ENCODE data around the gene ACVRL1. TPM values are rescaled to one million over a fixed set of nuclear protein-coding genes. Genes with fewer than 3 reads are reported as not detected.
A peak's percentile ranks its signal among the peaks of the same experiment; 100 is the strongest.

Gene ACVRL1
- total and polyA plus RNA-seq, 2 donors (not counting 1 experiment from before 2014, with no cell fraction given): 8.9 to 36.2 TPM

- Histone ChIP-seq H3K4me1 (ENCODE audit: control insufficient read depth, extremely low read depth, insufficient read depth, low read length) (peaks cover 2% of the 10 kb centered on the region), H3K79me2 (ENCODE audit: control insufficient read depth, insufficient read depth, low read length) (no peaks in the 10 kb centered on the region), H3K4me3 (replicated peaks in 1 of 4; ENCODE audit: control extremely low read depth in 1 of 4, insufficient read depth in 1 of 4, low read depth in 3 of 4, low read length in 4 of 4) (peak overlapping the region in 1 of 4 experiments; percentile 58), H3K27me3 (ENCODE audit: control insufficient read depth, insufficient read depth, low read length) (peaks cover 18% of the 10 kb centered on the region), H3K9ac (ENCODE audit: insufficient read depth, low read length) (no peak overlapping the region), H4K20me1 (ENCODE audit: control insufficient read depth, extremely low read depth, insufficient read depth, low read length) (no peaks in the 10 kb centered on the region), H3K27ac (ENCODE audit: insufficient read depth, low read length) (no peak overlapping the region), H2AFZ (ENCODE audit: low read length) (peak overlapping the region; percentile 78), H3K36me3 (ENCODE audit: control insufficient read depth, insufficient read depth, low read length) (no peaks in the 10 kb centered on the region), H3K4me2 (ENCODE audit: extremely low read depth, insufficient read depth, low read length) (peak overlapping the region; percentile 88), H3K9me3 (ENCODE audit: control insufficient read depth, insufficient read depth, low read depth, low read length) (no peaks in the 10 kb centered on the region)
- no peak for DNase-seq (ENCODE audit: low read depth in 2 of 2)
- TF ChIP-seq, protein P1, sequence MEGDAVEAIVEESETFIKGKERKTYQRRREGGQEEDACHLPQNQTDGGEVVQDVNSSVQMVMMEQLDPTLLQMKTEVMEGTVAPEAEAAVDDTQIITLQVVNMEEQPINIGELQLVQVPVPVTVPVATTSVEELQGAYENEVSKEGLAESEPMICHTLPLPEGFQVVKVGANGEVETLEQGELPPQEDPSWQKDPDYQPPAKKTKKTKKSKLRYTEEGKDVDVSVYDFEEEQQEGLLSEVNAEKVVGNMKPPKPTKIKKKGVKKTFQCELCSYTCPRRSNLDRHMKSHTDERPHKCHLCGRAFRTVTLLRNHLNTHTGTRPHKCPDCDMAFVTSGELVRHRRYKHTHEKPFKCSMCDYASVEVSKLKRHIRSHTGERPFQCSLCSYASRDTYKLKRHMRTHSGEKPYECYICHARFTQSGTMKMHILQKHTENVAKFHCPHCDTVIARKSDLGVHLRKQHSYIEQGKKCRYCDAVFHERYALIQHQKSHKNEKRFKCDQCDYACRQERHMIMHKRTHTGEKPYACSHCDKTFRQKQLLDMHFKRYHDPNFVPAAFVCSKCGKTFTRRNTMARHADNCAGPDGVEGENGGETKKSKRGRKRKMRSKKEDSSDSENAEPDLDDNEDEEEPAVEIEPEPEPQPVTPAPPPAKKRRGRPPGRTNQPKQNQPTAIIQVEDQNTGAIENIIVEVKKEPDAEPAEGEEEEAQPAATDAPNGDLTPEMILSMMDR (conservative IDR thresholded peaks at IDR 0.05 in 1 of 2, IDR thresholded peaks at IDR 0.05 in 1 of 2; ENCODE audit: low read depth in 1 of 2, low read length in 2 of 2): no peak
- TF ChIP-seq EZH2 (IDR thresholded peaks at IDR 0.05; ENCODE audit: low read length, missing control alignments): no peak
Observed at GRCh38 chr12:51869496-51869865, 37.8 kb upstream of the ACVRL1 start.

DNA sequence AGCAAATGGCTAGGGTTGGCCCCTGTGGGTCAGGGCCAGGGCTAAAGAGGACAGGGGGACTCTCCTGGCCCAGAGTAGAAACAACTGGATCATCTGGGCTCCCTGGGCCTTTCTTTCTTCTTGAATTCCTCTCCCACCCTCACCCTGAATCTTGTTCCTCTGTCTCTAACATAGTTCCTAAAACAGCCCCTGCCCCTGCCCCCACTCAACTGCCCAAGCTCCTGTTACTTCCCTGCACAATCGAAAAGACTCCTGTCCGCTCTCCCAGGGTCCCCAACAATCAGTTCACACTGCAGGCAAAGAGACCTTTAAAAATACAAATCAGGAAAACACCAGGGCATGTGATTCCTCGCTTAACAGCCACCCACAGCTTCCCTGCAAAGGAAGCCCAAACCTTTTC lies 37.4 kb upstream of the ACVRL1 start:
- H3K36me3 ChIP-seq (ENCODE audit: control insufficient read depth, insufficient read depth, low read length): no peaks in the 10 kb centered on the region
- H2AFZ ChIP-seq (ENCODE audit: low read length): no peak overlapping the region
- TF ChIP-seq, protein P1 (conservative IDR thresholded peaks at IDR 0.05 in 1 of 2, IDR thresholded peaks at IDR 0.05 in 1 of 2; ENCODE audit: low read depth in 1 of 2, low read length in 2 of 2): no peak
- TF ChIP-seq EZH2 (IDR thresholded peaks at IDR 0.05; ENCODE audit: low read length, missing control alignments): no peak
- H3K4me2 ChIP-seq (ENCODE audit: extremely low read depth, insufficient read depth, low read length): no peak overlapping the region
- H4K20me1 ChIP-seq (ENCODE audit: control insufficient read depth, extremely low read depth, insufficient read depth, low read length): no peaks in the 10 kb centered on the region
- H3K27ac ChIP-seq (ENCODE audit: insufficient read depth, low read length): no peak overlapping the region
- no peak overlapping the region for H3K9ac ChIP-seq (ENCODE audit: insufficient read depth, low read length)
- no peaks in the 10 kb centered on the region for H3K9me3 ChIP-seq (ENCODE audit: control insufficient read depth, insufficient read depth, low read depth, low read length)
- H3K4me1 ChIP-seq (ENCODE audit: control insufficient read depth, extremely low read depth, insufficient read depth, low read length): no peaks in the 10 kb centered on the region
- no peak overlapping the region for H3K4me3 ChIP-seq (replicated peaks in 1 of 4; ENCODE audit: control extremely low read depth in 1 of 4, insufficient read depth in 1 of 4, low read depth in 3 of 4, low read length in 4 of 4)
- no peaks in the 10 kb centered on the region for H3K79me2 ChIP-seq (ENCODE audit: control insufficient read depth, insufficient read depth, low read length)
- peaks cover 16% of the 10 kb centered on the region for H3K27me3 ChIP-seq (ENCODE audit: control insufficient read depth, insufficient read depth, low read length)
- DNase-seq (ENCODE audit: low read depth in 2 of 2): no peak

- peaks cover 10% of the 10 kb centered on the region for H3K27me3 ChIP-seq (ENCODE audit: control insufficient read depth, insufficient read depth, low read length)
- H3K36me3 ChIP-seq (ENCODE audit: control insufficient read depth, insufficient read depth, low read length): no peaks in the 10 kb centered on the region
- no peaks in the 10 kb centered on the region for H3K9me3 ChIP-seq (ENCODE audit: control insufficient read depth, insufficient read depth, low read depth, low read length)
- H3K4me2 ChIP-seq (ENCODE audit: extremely low read depth, insufficient read depth, low read length): no peak overlapping the region
- H3K4me3 ChIP-seq (replicated peaks in 1 of 4; ENCODE audit: control extremely low read depth in 1 of 4, insufficient read depth in 1 of 4, low read depth in 3 of 4, low read length in 4 of 4): no peak overlapping the region
- DNase-seq (ENCODE audit: low read depth in 2 of 2): no peak
- no peaks in the 10 kb centered on the region for H3K79me2 ChIP-seq (ENCODE audit: control insufficient read depth, insufficient read depth, low read length)
- H4K20me1 ChIP-seq (ENCODE audit: control insufficient read depth, extremely low read depth, insufficient read depth, low read length): no peaks in the 10 kb centered on the region
- no peaks in the 10 kb centered on the region for H3K4me1 ChIP-seq (ENCODE audit: control insufficient read depth, extremely low read depth, insufficient read depth, low read length)
- H2AFZ ChIP-seq (ENCODE audit: low read length): no peak overlapping the region
- TF ChIP-seq, protein P1 (conservative IDR thresholded peaks at IDR 0.05 in 1 of 2, IDR thresholded peaks at IDR 0.05 in 1 of 2; ENCODE audit: low read depth in 1 of 2, low read length in 2 of 2): no peak
- TF ChIP-seq EZH2 (IDR thresholded peaks at IDR 0.05; ENCODE audit: low read length, missing control alignments): no peak
- H3K27ac ChIP-seq (ENCODE audit: insufficient read depth, low read length): no peak overlapping the region
- no peak overlapping the region for H3K9ac ChIP-seq (ENCODE audit: insufficient read depth, low read length)
Observed at GRCh38 chr12:51870504-51870903, 36.8 kb upstream of the ACVRL1 start.

Measured in fibroblast of lung (primary cell).